GM18858 (cell line): ENCODE measurements around the gene PDF.
"Not testable (repeated sequence)": the region's sequence is repeated elsewhere in the genome, so short reads cannot be mapped to it uniquely, and the experiment has no call there.

Experiments used
- ATAC-seq: cut with Tn5 transposase; IDR thresholded peaks from one replicate; pipeline ENCODE4 v1.9.1; 2021; ENCODE audit not compliant: unreplicated experiment

PDF gene

DNA sequence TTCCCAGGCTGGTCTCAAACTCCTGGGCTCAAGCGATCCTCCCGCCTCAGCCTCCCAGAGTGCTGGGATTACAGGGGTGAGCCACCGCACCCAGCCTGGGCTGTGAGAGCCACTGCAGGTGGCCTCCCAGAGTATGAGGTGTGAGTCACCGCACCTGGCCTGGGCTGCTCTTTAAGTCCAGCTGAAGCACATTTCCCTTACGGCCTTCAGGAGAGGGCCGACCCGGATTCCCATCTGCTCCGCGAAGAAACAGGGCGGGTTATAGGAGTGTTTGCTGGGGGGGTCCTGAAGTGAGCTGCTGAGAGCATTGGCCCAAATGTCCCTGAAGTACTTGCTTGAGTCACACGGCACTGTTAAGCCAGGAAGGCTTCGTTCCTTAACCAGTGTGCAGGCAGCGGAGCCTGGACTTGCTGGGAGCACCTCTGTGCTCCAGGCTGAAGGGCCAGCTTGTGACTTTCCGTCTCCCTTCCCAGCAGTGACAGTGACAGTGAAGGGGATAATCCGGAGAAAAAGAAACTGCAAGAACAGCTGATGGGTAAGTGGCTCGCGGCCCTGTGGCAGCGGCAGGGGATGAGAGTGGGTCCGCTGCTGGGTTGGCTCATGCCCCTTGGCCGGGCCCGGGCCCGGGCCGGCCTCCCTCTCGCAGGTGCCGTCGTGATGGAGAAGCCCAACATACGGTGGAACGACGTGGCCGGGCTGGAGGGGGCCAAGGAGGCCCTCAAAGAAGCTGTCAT, 12.0 kb downstream of the PDF start:
- ATAC-seq, result no peak

GRCh38 chr16:69316595-69317034, 13.8 kb downstream of the PDF start:
- no peak for ATAC-seq

GRCh38 chr16:69315486-69316311, 14.7 kb downstream of the PDF start:
- ATAC-seq, result no peak

DNA sequence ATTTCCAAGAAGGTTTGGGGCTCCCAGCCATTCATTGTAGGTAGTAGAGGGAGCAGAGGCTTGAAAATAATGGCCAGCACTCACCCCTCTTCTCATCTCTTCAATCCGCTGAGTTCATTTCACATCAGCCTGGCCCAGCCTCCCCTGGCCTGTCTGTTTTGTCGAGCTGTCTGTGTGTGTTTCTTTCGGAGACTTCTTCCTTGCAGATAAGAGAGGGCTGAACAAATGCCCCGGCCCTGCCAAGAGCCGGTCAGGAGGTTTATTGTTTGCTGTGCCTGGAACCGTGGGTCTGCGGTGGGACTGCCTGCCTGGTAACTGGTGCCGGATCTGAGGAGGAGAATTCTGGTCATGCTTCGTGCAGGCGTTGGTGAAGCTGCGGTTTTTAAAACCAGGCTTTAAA, 15.9 kb downstream of the PDF start:
- ATAC-seq, result no peak

GRCh38 chr16:69313469-69313868, 16.9 kb downstream of the PDF start:
- no peak for ATAC-seq

DNA sequence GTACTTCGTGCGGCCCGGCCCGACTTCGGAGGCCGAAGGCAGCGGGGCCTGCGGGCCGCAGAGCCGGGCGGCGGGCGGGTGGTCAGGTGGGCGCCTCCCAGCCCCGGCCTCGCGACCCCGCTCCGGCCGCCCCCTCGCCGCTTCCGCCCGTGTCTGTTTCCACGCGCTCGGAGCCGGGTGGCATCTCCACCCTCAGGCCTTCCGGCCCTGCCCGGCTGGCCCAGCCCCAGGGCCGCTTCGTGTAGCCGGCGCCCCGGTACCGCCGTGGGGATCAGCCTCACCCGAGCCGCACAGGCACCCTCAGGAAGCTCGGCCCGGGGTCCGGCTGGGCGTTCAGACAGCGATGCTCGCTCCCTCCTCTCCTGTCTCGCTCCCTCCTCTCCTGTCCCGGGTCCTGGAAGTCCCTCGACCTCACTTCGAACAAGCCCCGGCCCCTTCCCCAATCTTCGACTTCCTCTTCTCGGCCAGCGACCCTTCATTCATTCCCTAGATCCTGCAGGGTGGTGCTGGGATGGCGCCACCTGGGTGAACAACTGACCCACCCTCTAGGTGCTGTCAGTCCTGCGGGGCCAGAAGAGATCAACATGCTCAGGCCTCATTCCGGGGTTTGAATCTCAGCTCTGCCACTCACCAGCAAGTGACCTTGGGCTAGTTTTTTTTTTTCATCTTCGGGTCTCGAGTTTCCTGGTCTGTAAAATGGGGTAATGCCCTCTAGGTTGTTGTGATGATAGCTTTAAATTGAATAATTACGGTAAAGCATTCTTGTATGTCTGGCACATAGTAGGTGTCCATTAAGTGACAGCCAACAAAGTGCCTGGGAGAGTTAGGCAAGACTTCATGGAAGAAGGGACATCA, 18.6 kb downstream of the PDF start:
- peak; percentile 38 for ATAC-seq

DNA sequence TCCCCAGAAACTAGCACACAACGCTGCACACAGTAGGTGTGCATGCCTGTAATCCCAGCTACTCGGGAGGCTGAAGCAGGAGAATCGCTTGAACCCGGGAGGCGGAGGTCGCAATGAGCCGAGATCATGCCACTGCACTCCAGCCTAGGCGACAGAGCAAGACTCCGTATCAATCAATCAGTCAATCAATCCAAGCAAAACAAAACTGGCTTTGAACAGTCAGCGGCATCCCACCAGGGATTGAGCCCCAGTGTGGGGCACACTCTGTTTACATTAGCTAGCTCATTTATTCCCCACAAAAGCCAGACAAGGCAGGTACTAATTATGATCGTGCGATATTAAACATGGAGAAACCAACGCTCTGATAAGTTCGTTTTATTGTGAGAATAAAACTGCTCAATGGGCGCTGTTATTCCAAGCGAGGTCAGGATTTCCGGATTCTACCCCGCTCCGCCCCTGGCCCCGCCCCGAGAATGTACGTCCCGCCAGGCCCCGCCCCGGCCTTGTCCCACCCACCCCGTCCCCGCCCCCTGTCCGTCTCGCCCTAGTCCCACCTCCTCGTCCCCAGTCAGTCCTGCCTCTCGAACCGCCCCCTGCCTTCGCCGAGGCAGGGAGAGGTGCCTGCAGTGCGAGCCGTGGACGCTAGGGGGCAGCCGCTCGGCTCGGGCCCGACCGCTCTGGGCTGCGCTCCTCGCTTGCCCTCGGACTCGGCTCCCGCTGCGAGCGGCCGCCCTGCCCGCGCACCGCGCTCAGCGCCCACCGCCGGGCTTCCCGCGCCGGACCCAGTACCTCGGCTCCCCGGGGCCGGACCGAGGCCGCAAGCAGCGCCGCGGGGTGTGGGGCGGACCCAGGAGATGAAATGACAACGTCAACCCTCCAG, 19.5 kb downstream of the PDF start, which contains the start of gene VPS4A:
TSS of gene VPS4A (plus strand) at position 698 of the 880 bp plus-strand sequence. CDS start at position 860, 162 bp downstream.
- peak; percentile 90 for ATAC-seq

DNA sequence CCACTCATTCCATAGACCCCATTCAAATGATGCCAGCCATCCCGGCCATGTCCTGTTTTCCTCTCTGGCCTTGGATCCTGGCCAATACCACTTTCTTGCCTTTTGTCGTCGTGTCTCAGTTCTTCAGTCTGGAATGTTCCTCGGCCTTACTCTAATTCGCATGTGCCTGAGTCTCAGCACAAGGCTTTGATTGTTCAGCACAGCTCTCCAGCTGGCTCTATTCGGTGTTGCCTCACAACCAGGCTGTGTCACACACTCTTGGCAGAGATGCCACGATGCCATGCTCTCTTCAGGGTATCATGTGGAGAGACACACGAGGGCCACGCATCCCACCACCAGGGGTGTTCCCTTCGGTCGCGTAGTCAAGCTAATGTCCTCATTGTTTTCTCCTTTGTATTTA, 21.1 kb downstream of the PDF start:
- ATAC-seq, result no peak

DNA sequence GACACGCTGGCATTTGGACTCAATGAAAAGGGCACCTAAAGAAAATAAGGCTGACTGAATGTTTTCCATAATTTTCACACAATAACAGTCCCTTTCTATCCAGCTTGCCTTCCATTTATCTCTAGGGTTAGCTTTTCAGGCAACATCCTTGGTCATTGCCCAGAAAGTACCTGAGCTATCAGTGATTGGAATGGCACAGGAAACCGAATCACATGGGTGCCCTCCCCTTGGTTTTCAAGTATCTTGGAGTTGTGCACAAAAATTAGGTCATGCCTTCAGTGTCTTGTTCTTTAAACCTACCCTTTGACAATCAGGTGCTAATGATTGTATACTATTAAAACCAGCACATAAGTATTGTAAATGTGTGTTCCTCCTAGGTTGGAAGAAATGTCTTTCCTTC, 22.5 kb downstream of the PDF start:
- no peak for ATAC-seq

GRCh38 chr16:69307091-69307490, 23.3 kb downstream of the PDF start:
- ATAC-seq, result no peak

DNA sequence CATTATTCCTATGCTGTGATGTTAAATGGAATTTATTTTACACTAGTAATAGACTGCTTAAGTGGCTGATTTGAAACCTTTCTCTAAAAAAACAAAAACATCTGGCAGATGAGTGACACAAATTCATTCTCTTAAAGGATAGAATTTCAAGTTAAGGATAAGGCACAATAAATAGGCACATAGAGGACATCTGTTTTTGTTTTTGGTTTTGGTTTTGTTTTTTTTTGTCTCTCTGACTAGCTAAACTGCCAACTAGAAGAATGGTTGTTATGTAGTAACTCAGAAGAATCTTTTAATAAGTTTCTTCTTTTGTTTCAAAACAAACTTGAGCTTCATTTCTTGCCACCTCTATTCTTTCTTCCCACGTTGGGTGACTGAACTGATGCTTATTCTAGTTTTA, 24.4 kb downstream of the PDF start:
- ATAC-seq, result no peak

GRCh38 chr16:69302301-69302700, 28.1 kb downstream of the PDF start:
- no peak for ATAC-seq

GRCh38 chr16:69301861-69302260, 28.5 kb downstream of the PDF start:
- no peak for ATAC-seq

DNA sequence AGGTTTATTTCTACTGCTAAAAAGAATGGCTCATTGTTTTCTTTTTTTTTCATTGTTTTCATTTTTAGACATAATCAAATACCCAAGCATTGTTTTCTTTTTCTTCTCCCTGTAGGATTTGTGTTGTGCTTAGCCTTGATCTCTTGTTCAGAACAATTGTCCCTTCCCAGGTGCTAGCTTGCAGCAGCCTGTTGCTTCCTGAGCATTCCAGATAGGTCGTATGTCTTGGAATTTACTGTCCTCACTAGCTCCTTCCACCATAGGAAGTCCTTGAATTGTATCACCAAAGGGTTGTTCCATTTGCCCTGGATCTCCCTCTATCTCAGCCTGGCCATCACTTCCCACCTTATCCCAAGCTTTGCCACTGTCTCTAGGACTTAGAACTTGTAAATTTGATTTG, 29.2 kb downstream of the PDF start:
- no peak for ATAC-seq

DNA sequence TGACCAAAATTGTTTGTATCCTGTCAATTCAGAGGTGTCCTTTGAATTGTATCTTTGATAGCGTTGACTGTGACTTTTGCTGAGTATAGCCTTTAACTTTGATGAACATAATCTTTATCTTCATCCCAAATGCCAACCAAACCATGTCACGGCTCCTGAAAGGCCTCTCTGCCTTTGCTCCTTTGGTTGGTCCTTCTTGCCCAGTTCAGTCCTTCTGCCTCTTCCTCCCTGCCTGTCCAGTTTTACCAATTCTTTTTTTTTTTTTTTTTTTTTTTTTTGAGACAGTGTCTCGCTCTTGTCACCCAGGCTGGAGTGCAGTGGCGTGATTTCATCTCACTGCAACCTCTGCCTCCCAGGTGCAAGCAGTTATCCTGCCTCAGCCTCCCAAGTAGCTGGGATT, 32.1 kb downstream of the PDF start:
- no peak for ATAC-seq

DNA sequence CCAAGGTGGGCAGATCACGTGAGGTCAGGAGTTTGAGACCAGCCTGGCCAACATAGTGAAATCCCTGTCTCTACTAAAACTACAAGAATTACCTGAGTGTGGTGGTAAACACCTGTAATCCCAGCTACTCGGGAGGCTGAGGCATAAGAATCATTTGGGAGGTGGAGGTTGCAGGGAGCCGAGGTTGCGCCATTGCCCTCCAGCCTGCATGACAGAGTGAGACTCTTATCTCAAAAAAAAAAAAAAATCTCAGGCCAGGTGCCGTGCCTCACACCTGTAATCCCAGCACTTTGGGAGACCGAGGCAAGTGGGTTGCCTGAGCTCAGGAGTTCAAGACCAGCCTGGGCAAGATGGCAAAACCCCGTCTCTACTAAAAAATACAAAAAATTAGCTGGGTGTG, 33.6 kb downstream of the PDF start:
- not testable (repeated sequence) for ATAC-seq

DNA sequence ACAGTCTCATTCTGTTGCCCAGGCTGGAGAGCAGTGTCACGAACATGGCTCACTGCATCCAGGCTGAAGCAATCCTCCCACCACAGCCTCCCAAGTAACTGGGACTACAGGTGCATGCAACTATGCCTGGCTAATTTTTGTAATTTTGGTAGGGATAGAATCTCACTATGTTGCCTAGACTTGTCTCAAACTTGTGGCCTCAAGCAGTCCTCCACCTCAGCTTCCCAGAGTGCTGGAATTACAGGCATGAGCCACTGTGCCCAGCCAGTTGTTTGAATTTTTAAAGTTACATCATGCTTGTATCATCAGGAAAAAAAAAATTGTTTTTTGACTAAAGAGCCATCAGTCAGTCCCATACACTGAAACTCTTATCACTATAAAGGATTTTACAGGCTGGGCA, 36.3 kb downstream of the PDF start:
- ATAC-seq, result no peak

DNA sequence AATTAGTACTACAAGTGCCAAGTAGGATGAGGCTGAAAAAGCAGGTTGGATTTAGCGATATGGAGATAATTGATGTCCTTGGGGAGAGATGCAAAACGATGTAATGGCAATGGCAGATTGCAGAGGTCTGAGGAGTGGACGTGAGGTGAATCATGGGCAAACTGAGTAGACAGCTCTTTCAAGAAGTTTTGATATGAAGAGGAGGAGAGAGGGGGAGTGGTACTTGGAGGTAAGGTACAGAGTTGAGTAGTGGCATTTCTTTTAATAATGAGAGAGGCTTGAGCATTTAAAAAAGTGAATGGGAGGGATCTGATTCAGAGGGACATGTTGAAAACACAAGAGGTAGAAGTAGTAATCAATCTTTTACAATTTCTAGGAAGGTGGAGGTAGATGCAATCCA, 37.0 kb downstream of the PDF start:
- ATAC-seq, result no peak

GRCh38 chr16:69291657-69292056, 38.7 kb downstream of the PDF start:
- not testable (repeated sequence) for ATAC-seq

DNA sequence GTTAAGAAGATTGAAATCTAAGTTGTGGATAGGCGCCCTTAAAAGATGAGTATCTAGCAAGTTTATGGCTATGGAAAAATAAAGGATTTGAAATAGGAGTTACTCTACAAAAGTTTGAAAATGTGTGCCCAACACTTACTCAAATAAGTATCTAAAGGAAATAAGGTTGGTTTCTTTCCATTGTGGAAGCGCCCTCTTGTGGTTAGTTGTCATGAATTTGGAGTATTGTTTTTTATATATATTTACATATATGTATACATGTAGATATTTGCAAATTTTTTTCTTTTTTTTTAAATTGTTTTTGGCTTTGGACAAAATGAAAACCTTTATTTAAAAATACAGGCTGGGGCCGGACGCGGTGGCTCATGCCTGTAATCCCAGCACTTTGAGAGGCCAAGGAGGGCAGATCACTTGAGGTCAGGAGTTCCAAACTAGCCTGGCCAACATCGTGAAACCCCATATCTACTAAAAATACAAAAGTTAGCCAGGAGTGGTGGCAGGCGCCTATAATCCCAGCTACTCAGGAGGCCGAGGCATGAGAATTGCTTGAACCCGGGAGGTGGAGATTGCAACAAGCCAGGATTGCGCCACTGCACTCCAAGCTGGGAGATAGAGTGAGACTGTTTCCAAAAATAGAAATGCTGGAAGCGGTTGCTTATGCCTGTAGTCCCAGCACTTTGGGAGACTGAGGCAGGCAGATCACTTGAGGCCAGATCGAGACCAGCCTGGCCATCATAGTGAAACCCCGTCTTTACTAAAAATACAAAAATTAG, 43.3 kb downstream of the PDF start:
- no peak for ATAC-seq
